Kidney (tissue), 14 donors: ENCODE measurements around the gene FRAS1. TPM values are rescaled to one million over a fixed set of nuclear protein-coding genes. Genes with fewer than 3 reads are reported as not detected.

Experiments used
- DNase-seq, 5 donors: peaks; one replicate each; pipeline ENCODE4 v3.0.0-alpha.2; 2013 to 2020
- FAIRE-seq: peaks from 2 replicates; lab custom pipeline; 2012; peaks lifted over from hg19 to GRCh38; lab: Jason Lieb, UNC
- H3K27ac ChIP-seq, 2 donors: one replicate each; pipeline ENCODE4 v1.7.0; 2013; ENCODE audit warnings: low read depth in 2 of 2, low read length in 2 of 2, inconsistent platforms in 1 of 2
- H3K27me3 ChIP-seq: one replicate; pipeline ENCODE4 v1.7.1; 2013; ENCODE audit warnings: low read length, inconsistent platforms; ENCODE audit not compliant: control insufficient read depth, insufficient read depth
- H3K36me3 ChIP-seq, 3 donors: one replicate each; pipeline versions ENCODE4 v1.7.0 to v1.7.1; 2013; ENCODE audit warnings: low read length in 3 of 3, control low read depth in 1 of 3, inconsistent platforms in 1 of 3; ENCODE audit not compliant: insufficient read depth in 3 of 3, control insufficient read depth in 2 of 3
- H3K4me1 ChIP-seq, 3 donors: one replicate each; pipeline versions ENCODE4 v1.7.0 to v1.7.1; 2013; ENCODE audit warnings: low read length in 3 of 3, inconsistent platforms in 1 of 3, low read depth in 1 of 3; ENCODE audit not compliant: control insufficient read depth in 2 of 3, insufficient read depth in 2 of 3
- H3K4me3 ChIP-seq, 3 donors: one replicate each; pipeline versions ENCODE4 v1.7.0 to v1.8.1; 2013; ENCODE audit warnings: low read length in 3 of 3, control low read depth in 1 of 3, inconsistent platforms in 1 of 3
- H3K9ac ChIP-seq, 3 donors: one replicate each; pipeline versions ENCODE4 v1.7.0 to v1.7.1; 2013; ENCODE audit warnings: low read length in 3 of 3, control low read depth in 1 of 3, inconsistent platforms in 1 of 3
- H3K9me3 ChIP-seq, 3 donors: one replicate each; pipeline versions ENCODE4 v1.7.0 to v1.7.1; 2013; ENCODE audit warnings: low read length in 3 of 3, control low read depth in 1 of 3, inconsistent platforms in 1 of 3; ENCODE audit not compliant: control insufficient read depth in 2 of 3, insufficient read depth in 1 of 3
- CTCF ChIP-seq: IDR thresholded peaks from 3 replicates; pipeline ENCODE4 v1.5.1; 2012; ENCODE audit warnings: mild to moderate bottlenecking, moderate library complexity, borderline replicate concordance; ENCODE audit not compliant: insufficient read depth; ENCODE audit errors: extremely low read depth
- intact Hi-C: fragments of 100-400 bp; cut with DNase I; formaldehyde crosslinking; loops from one replicate; pipeline ENCODE4 v1.11.1; 2022
- polyA plus RNA-seq: library from polyadenylated mRNA; stranded (reverse); fragments of 350-450 nt; fragmentation: Illumina TruSeq; extraction: RNeasy Lipid Tissue Mini Kit (QIAGEN cat#74804); gene quantifications from one replicate; pipeline ENCODE4 v1.2.3, GENCODE V29; 2014; ENCODE audit warnings: low read depth, low replicate concordance; ENCODE audit not compliant: insufficient read depth
- total RNA-seq: library from RNA; stranded (reverse); fragmentation: NEBNext Ultra II Directional; extraction: Animal tissue kit (Norgen Biotek cat#: 25700); gene quantifications from one replicate; pipeline ENCODE4 v1.2.1, GENCODE V29; 2021
- donor health status: control.
- donor health status: control.
- donor health status: control.
- donor health status: control.
- donor health status: control.
- donor health status: DM: yes; HTN: yes; CAD: no.
- donor health status: Normal renal cell carcinoma (clear cell type).

The FRAS1 gene
- total and polyA plus RNA-seq, 2 donors from 2014 or later, result 6.5 to 31.5 TPM

- FAIRE-seq, result no peak
- H3K27ac ChIP-seq, result no peak overlapping the region
- H3K9me3 ChIP-seq, result no peaks in the 10 kb centered on the region
- no peaks in the 10 kb centered on the region for H3K4me1 ChIP-seq
- TF ChIP-seq CTCF, result no peak
- intact Hi-C loops, result no loop called here
- no peak overlapping the region for H3K4me3 ChIP-seq
- H3K9ac ChIP-seq, result no peak overlapping the region
- DNase-seq, result peak in 1 of 5 donors; percentile 40
- H3K27me3 ChIP-seq, result no peaks in the 10 kb centered on the region
- H3K36me3 ChIP-seq, result no peaks in the 10 kb centered on the region
These were observed 534.3 kb downstream of the FRAS1 start for GRCh38 chr4:78591404-78591803.

- Histone ChIP-seq H3K36me3 (no peaks in the 10 kb centered on the region), H3K4me1 (no peaks in the 10 kb centered on the region), H3K9ac (no peak overlapping the region), H3K9me3 (no peaks in the 10 kb centered on the region), H3K27ac (no peak overlapping the region), H3K4me3 (no peak overlapping the region), H3K27me3 (no peaks in the 10 kb centered on the region)
- FAIRE-seq, result no peak
- no peak for DNase-seq
- intact Hi-C loops, result no loop called here
- no peak for TF ChIP-seq CTCF
These were observed 535.1 kb downstream of the FRAS1 start for GRCh38 chr4:78592088-78592783.

Other genes starting within 250 kb of the FRAS1 start
- gene CNOT6L, start 238.0 kb upstream of the FRAS1 start, total RNA-seq, result 73.3 TPM
- gene CNOT6L, start 238.0 kb upstream of the FRAS1 start, polyA plus RNA-seq, result 5.8 TPM
- gene MRPL1, start 194.5 kb upstream of the FRAS1 start, total RNA-seq, result 29.8 TPM
- 61.0 TPM for gene MRPL1, start 194.5 kb upstream of the FRAS1 start, polyA plus RNA-seq